Measurements from ENCODE around the gene ALDH4A1.

ALDH4A1 gene

DNA sequence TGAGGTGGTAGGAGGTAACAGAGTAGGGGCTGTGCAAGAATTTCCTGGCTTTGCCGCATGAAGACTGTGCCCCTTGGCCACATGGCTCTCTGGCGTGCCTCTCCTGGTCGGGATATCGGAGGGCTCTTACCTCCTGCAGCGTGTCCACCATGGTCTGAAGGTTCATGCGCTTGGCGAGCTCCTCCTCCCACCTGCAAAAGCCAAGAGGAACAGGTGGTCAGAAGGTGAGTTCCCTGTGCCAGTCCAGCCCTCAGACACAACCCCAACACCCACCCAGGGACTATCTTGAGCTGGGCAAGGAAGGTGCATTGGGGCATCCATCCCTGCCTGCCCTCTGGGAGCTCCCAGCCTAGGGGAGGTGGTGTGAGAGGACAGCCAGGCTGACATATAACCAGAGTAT, 18.6 kb upstream of the ALDH4A1 start:
- no peak for DNase-seq

DNA sequence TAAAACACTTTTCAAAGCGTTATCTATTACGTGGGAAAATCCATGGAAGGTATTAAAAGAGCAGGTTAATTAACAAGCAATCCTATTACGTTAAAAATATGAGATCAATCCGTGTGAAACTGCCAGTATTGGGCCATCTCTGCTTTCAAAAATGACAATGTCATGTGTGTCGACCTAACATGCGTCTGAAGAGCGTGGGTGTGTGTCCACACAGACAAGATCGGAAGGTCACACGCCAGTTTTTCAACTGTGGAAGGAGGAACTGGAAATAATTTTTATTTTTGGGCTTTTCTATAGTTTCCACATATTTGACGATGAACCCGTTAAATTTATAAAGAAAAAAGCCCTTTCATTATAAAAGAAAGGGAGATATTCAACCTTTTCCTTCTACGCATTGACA, 17.6 kb upstream of the ALDH4A1 start:
- no peak for DNase-seq

DNA sequence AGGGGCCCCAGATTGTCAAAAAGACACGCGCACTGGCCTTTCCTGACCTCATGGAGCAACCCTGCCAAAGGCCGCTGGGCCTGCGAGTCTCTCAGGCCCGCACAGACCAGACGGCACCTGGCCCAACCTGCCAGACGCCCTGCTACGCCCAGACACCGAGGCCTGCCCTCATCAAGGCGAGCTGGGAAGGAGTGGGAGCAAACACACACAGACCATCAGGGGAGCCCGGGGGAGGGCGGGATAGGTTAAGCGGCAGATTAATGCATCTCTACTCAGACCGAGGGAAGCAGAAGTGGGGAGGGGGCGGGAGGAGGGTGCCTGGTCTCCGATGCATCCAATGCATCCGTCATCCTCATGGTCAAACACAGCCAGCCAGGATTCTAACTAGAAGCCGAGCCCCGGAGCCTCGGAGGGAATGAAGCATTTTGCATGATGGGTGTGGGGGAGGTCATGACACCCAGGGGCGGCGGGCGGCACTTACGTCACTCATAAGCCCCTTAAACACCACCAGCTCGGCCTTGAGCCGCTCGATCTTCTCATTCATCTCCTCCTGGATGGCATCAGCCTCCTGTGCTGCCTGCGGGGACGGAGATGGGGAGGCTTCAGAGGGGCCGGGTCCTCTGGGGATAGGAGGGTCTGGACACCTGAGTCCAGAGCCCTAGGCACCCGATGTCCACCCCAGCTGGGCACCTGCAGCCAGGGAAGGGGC, 17.0 kb upstream of the ALDH4A1 start:
- no peak for DNase-seq

DNA sequence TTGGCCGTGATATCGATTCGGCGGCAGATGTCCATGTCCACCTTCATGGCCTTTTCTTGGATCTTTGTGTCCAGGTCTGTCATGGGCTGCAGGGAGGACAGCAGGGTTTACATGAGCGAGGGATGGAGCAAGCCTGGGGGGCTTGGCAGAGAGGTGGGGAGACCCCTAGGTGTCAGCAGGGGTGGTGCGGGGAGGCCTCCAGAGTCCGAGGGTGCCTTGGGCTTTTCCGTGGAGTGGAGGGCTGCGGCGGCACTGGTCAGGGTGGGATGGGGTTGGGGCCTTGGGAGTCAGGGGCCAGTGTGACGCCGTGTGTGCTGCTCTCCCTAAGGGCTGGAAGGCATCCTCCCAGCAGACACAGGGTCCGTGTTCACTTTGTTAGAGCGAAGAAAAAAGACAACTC, 16.1 kb upstream of the ALDH4A1 start:
- no peak for DNase-seq

DNA sequence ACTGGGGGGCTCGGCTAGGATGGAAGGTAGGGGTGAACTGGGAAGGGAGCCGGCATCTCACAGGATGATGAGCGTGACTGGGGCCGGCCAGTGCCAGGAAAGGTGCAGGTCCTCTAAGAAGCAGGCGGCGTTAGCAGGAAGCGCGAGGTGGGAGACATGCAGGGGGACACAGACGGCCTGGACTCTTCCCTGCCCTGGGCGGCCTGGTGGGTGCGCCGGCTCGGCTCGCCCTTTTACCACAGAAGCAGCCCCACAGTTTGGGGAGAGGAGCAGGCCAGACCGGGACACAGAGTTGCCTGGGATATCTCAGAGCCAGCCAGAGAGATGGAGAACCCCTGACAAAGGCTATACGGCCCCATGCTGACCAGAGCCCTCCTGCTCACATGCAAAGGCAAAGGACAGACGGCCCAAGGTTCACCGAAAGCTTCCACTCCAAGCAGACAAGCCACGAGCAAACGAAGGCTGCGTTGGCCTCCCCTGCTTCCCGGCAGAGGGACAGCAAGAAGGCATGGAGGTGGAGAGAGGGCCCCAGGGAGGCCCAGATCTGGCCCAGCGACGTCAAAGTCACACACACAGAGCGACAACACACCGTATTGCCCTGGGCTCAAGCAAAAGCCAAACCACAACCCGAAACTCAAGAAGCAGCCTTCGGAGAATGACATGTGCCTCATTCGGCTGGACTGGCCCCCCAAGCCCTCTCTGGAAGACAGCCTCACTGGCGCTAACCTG, 14.9 kb upstream of the ALDH4A1 start:
- DNase-seq = no peak

DNA sequence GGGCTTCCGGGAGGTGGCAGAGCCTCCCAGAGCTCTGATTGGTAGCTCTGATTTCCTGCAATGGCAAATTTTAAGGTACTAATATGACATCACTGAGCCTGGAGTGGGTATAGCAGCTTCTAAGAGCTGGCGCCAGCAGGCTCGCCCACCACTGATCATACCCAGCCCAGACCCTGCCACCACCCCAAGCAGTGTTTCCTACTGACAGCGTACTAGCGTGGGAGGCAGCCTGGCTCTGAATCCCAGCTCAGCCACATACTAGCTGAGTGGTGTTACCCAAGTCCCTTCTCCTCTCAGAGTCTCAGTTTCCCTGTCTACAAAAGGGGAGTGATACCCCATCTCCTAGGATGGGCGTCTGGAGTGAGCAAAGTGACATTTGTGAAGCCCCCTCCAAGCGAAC, 13.0 kb upstream of the ALDH4A1 start:
- no peak for DNase-seq

DNA sequence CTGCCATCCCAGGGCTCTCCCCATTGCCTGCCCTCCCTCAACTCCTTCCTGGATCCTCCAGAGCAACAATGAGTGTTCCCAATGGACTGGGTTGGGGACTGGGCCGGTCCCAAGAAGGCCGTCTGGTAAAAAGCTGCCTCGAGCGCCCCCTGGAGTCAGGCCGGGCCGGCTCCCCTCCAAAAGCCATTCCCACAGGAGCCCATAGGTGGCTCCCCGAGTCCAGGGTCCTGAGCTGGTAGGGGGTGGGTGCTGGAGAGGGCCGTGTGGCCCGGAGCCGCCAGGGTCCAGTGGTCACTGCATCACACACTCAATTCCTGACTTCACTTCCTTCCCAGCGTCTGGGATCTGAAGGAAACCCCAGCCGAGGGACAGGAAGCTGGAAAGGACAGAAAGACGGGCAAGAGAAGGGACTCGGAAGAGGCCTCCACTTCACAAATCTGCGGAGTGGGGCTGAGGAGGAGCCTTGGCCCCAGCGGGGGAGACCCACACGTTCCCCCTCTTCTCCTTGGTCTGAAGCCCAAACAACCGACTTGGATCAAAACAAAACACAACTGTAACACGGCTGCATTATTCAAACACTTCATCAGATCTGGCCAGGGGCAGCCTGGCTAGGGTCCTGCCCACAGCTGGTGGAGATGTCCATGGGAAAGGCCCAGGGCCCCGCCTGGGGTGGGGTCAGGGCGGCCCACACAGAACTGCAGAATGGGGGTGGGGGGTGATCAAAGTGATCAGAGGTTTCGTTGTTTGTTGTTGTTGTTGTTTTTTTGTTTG, 10.9 kb upstream of the ALDH4A1 start:
- peak; percentile 83 to 86 for DNase-seq

DNA sequence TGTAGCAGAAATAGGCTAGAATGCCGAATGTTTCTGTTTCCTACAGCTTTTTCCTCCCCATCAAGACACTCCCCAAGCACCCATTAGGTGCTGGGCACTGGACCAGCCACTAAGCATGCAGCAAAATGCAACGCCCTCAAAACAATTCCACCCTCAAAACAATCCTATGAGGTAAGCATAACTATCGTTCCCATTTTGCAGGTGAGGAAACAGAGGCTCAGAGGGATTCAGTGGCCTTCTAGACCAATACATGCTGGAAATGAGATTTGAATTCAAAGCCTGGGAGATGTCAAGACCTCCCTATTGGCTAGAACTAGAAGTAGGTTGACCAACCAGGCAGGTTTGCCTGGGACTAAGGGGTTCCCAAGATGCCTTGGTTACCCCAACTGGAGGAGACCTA, 10.2 kb upstream of the ALDH4A1 start:
- no peak for DNase-seq

DNA sequence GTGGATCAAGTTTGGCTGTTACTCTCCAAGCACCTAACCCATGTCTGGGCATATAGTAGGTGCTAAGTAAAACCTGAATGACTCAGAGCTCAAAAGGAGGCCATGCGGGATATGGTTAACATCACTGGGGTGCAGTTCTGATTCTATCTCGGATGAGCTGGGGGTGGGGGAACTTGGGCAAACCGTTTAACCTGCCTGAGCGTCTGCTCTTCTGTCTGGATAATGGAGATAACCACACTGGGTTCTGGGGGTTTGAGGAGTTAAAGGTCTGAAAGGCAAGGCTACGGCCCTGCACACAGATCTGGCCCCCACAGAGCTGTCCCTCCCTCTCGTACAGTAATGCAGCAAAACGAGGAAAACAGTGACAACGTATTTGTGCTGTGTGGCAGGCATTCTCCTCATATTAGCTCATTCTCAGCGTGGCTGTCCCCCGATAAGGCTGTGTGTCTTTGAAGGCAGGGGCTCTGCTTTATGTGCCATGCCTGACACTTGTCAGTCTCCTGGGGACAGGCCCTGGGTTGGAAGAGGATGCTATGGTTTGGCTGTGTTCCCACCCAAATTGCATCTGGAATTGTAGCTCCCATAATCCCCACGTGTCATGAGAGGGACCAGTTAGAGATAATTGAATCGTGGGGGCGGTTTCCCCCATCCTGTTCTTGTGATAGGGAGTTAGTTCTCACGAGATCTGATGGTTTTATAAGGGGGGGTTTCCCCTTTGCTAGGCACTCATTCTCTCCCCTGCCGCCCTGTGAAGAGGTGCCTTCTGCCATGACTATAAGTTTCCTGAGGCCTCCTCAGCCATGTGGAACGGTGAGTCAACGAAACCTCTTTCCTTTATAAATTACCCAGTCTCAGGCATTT, 6.8 kb upstream of the ALDH4A1 start:
- peak; percentile 27 to 38 for DNase-seq

DNA sequence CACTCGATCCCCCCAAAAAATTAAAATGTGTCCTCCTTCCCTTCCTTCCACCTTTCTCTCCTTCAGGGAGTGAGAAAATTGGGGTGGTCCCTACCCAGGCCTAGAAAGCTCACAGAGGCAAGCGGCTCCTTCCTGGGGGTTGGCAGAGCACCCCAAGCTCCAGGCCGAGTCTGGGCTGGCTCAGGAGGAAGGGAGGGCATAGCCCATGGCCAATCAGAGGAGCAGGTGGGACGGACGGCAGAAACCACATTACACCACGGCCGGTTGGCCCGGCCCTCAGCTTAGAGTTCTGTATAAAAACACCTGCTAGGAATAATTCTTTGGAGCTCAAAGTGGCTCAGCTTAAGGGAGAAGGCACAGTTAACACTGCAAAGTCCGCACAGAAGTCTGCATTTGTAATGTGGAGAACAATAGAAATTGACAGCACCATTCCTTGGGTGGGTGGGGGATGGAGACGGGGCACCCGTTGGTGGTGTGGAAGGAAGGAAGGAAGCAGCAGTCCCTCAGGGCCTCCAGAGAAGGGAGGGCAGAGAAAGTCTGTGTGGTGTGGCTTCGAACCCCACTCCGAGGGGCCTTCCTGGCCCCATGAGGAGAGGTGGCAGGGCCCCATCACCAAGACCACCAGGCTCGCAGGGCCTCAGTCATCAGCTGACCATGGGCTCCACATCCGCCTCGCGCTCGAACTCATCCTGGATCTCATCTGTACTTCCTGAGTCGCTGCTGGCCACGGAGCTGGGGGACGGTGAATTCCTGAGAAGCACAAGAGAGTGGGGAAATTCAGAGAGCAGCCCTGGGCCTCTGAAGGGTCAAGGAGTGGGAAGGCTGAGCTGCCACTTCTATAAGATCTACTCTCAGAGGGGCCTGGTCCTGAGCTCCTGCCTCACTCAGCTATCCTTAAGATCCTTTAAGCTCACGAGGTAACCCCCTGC, 5.8 kb upstream of the ALDH4A1 start:
- DNase-seq = no peak

DNA sequence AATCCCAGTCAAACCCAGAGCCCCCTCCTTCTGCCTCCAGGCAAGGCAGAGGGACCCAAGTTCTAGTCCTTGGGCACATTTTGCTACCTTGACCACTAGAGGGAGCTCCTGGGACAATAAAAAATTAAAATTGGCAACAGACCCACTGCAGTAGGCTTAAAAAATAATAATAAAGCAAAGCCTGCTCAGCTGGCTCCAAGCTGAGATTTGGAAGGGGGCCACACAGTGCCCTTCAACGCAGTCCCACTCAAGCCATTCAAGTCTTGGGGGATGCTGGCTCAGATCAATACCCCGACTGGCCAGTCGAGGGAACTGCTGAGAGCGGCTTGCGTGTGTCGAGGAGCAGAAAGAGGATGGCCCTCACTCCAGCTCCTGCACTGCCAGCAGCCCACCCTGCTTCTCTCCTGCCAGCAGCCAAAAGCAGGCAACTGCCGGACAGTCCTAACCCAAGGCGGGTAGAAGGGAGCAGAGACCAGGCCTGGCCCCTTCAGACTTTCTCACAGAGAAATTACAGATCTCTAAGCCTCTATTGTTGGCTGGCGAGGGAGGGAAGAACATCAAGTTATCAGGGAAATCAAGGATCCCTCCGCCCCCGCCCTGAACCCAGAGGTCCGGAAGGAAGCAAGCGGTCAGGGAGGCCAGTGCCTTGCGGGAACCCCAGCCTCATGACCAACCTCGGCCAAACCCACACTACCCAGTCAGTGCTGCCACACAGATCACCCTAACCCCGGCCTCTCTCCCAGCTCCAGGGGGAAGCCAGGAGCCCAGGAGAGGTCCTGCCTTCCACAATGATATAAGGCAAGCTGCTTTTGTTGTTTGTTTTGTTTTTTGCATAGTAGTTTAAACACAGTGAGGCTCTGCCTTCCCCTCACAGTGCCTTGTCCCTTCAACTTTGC, 4.9 kb upstream of the ALDH4A1 start:
- peak; percentile 49 to 66 for DNase-seq

DNA sequence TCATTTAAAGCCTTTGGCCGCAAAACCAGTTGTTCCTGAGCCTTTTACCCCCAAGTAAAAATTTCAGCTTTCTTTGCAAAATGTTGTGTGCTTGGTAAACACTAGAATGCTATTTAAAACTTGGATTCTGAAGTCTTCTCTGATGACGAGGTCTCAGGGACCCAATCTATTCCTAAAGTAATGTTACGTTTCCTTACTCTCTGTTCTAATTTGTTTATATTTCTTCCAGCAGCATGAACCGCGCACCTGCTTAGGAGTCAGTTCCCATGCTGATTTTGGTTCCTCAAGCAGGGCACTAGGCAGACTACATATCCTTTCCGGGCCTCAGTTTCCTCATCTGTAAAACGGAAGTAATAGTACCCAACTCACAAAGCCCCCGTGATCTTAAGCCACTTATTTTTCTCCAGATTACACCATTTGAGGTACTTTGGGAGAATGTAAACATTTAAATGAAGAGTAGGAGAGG, 969 bp upstream of the ALDH4A1 start:
- no peak for DNase-seq

DNA sequence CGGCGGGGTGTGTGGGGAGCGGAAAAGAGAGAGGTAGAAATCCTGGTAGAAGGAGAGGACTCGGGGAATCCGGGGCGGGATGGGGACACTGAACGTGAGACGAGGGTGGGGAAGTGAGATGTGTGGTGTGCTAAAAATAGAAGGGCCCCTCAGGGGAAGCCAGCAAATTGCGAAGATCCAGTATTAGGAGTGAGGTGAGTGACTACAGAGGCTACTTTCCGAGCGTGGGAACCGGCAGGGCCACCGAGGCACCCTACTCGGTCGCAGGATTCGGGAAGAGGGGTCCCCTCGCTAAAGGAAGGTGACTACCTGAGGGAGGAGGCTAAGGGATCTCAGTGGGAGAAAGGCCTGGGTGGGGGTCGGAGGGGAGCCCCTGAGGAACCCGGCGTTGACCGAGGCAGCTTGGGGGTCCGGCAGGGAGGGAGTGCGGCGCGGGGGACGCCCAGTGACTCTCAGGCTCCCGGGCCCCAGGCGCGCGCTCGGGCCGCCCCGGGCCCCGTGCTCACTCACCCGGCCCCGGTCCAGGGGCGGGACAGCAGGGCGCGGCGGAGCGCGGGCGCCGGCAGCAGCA, 318 bp downstream of the ALDH4A1 start:
- peak in 1 of 2 experiments; percentile 35 for DNase-seq

DNA sequence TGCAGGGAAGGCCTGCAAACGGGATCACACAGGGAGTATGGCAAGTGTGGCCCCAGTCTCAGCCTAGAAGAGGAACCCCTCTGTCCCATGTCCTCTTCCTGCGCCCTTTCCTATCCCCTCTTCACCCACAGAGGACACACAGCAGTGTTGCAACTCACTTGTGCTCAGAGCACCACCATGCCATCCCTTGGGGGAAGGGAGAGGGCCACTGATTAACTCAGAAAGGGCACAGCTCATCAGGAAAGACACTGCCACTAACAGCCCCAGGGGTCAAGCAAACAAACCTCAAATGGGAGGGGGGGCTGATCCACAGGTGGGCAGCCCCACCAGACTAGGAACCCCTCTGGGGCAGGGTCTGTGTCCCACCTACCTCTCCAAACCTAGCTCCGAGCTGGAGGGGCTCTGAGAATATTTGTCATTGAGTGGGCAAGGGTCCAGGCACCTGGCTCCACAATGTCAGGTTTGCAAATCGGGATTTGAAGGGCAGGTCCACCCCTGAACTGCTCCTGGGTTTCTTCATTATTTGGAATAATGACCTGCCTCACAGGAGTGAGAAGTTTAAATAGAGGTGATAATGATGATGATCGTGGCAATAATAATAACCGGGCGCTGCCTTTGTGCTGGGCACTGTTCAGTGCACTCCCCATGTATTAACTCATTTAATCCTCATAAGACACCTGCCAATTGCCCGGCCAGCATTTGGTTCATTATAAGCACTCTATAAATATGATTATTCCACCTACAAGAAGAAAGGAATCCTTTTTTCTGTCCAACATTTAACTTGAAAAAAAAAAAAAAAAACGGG, 1.0 kb downstream of the ALDH4A1 start:
- DNase-seq = no peak

DNA sequence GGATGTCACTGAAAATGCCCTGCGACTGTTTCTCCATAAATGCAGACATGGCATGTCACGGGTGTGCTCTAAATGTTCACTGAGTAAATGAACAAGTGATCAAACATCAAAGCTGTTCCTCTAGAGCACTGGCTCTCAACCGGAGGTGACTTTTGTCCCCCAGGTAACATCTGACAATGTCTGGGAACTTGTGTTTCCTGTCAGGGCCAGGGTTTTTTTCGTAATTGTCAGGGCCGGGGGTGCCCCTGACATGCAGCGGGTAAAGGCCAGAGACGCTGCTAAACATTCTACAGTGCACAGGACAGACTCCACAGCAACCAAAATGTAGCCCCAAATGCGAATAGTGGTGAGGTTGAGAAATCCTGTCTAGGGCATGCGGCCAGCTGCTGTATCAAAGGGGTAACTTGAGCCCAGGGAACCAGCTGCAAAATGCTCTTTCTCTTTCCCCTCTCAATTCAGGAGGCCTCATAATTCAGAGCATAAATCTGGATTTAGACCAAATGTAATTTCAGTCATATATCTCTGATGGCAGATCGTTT, 2.0 kb downstream of the ALDH4A1 start:
- DNase-seq = no peak

DNA sequence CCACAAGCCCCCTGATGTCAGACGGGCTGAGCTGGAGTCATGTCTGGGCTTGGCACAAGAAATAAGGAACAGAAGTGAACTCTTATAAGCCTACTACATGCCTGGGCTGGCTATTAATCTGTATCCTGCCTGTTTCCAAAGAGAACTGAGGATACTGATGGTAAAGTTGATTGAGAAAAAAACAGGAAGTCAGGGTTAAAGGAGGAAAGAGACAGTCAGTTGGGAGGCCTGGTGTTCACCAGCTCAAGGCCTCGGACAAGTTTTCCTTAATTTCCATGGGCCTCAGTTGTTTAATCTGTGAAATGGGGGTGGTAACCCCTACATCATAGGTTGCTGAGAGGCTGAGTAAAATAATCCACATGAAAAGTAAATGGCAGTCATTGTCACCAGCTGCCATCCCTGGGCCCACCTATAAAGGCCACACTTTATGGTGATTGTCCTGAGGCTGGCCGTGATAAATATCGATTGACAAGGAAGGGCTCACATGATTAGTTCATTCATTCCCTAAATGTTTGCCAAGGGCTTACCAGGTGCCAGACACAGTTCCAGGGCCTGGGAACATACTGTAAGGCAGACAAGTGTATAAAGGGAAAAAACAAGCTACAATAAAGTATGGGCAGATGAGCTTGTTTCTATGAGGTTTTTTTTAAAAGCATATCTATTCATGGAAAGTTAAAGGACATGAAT, 2.8 kb downstream of the ALDH4A1 start:
- no peak for DNase-seq

DNA sequence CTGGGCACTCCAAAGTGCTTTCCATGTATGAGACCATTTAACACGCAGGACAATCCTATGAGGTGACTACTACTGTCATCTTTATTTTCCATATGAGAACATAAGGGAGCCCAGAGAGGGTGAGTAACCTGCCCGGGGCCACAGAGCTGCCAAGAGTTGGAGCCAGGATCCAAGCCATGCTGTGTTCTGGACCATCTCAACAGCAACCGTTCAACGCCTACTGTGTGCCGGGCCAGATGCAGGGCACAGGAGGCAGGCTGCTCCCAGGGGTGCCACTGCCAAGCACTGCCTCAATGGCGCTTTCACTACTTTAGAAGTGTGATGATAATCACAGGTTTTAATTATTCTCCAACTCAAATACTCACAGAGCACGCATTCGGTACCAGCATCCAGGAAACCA, 3.8 kb downstream of the ALDH4A1 start:
- no peak for DNase-seq

DNA sequence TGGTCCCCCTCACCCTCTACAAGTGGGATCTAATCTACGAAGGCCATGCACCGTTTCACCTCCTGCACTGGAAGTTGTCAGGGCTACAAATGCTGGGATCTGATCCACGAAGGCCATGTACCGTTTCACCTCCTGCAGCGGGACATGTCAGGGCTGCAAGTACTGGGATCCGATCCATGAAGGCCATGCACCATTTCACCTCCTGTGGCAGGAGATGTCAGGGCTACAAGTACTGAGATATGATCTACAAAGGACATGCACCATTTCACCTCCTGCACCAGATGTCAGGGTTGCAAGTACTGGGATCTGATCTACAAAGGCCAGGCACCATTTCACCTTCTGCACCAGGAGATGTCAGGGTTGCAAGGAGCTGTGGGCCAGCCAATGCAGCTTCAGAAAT, 7.0 kb downstream of the ALDH4A1 start:
- DNase-seq = no peak

All from activated CD4-positive, alpha-beta T cell treated with anti-CD3 and anti-CD28 coated beads, Interleukin-2, amount 50 U/mL, for 48 hours (primary cell).